Measurements from ENCODE around the gene NDRG4. TPM values are rescaled to one million over a fixed set of nuclear protein-coding genes. Genes with fewer than 3 reads are reported as not detected.

Gene NDRG4
- total RNA-seq, 1 experiment from 2014 or later, result 8.6 TPM

DNA sequence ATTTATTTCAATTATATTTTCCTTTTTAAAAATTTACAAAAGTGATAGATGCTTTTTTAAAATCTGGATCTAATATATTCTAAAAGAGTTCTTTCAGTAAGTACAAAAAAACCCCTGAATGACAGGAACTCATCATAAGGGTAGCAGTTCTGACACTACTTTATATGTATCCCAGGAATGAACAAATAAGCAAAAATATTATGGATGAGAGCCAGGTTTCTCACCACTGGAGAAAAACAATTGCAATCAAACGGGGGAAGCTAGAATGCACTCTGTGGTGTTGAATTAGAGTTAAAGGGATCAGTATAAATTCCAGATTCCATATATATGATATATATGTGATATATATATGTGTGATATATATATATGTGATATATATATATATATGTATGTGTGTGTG lies 23.2 kb upstream of the NDRG4 start:
- intact Hi-C loops (cut with micrococcal nuclease), result no loop called here
- CTCF ChIA-PET, result no interaction called here
- BruUV-seq (replicated peaks), result no TSS peak
- no peak overlapping the region for H3K4me2 ChIP-seq (ENCODE audit: low read length)
- H3K79me2 ChIP-seq (ENCODE audit: insufficient read depth, low read length), result no peaks in the 10 kb centered on the region
- no peak overlapping the region for H3K27ac ChIP-seq (ENCODE audit: low read depth, low read length)
- H3K36me3 ChIP-seq (ENCODE audit: control insufficient read depth in 1 of 2, insufficient read depth in 2 of 2, low read length in 2 of 2), result no peaks in the 10 kb centered on the region
- H2AFZ ChIP-seq (ENCODE audit: low read depth, low read length, poor library complexity, severe bottlenecking), result no peak overlapping the region
- H3K4me1 ChIP-seq (ENCODE audit: control insufficient read depth in 1 of 2, insufficient read depth in 2 of 2, low read length in 2 of 2), result no peaks in the 10 kb centered on the region
- no peaks in the 10 kb centered on the region for H3K9me2 ChIP-seq (ENCODE audit: insufficient read depth)
- H3K27me3 ChIP-seq (ENCODE audit: insufficient read depth, low read length), result no peaks in the 10 kb centered on the region
- no peak for DNase-seq (ENCODE audit: low read depth, low spot score)
- H3K9me3 ChIP-seq (ENCODE audit: control insufficient read depth in 1 of 2, insufficient read depth in 1 of 2, low read depth in 1 of 2, low read length in 2 of 2), result no peaks in the 10 kb centered on the region
- TF ChIP-seq EZH2 (IDR thresholded peaks at IDR 0.05) (no peak), CBX3 (IDR thresholded peaks at IDR 0.05; ENCODE audit: low read depth) (no peak), FOSL1 (IDR thresholded peaks at IDR 0.05; ENCODE audit: low read depth) (no peak)
- no peaks in the 10 kb centered on the region for H4K20me1 ChIP-seq (ENCODE audit: insufficient read depth)
- no peak overlapping the region for H3K4me3 ChIP-seq (replicated peaks in 1 of 2; ENCODE audit: low read depth in 1 of 2, low read length in 2 of 2)
- no peak overlapping the region for H3K9ac ChIP-seq (ENCODE audit: low read length)
- no peak for ATAC-seq
- POLR2A ChIA-PET, result no interaction called here
- RAD21 ChIA-PET (ENCODE audit: low non-redundant PET in 1 of 2, low total read pairs in 2 of 2, uncharacterized antibody in 2 of 2, unreplicated experiment in 2 of 2), result no interaction called here

DNA sequence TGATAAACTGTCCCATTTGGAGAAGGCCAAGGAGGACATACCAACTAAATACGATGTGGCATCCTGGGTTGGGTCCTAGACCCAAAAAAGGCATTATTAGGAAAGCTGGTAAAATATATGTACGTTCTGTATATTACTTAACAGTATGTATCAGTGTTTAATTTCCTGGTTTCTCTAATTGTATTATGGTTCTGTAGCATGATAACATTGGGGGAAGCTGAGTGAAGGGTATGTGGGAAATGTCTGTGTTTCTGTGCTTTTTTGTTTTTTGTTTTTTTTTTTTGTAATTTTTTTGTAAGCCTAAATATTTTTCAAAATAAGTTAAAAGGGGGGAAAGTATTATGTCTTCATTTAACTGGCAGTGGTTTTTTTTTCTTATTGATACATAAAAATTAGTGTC lies 21.5 kb upstream of the NDRG4 start:
- ATAC-seq (no peak), DNase-seq (ENCODE audit: low read depth, low spot score) (no peak)
- Histone ChIP-seq H3K27me3 (ENCODE audit: insufficient read depth, low read length) (no peaks in the 10 kb centered on the region), H3K9ac (ENCODE audit: low read length) (no peak overlapping the region), H3K27ac (ENCODE audit: low read depth, low read length) (no peak overlapping the region), H3K4me2 (ENCODE audit: low read length) (no peak overlapping the region), H3K4me3 (replicated peaks in 1 of 2; ENCODE audit: low read depth in 1 of 2, low read length in 2 of 2) (no peak overlapping the region), H3K4me1 (ENCODE audit: control insufficient read depth in 1 of 2, insufficient read depth in 2 of 2, low read length in 2 of 2) (no peaks in the 10 kb centered on the region), H2AFZ (ENCODE audit: low read depth, low read length, poor library complexity, severe bottlenecking) (no peak overlapping the region), H3K9me2 (ENCODE audit: insufficient read depth) (no peaks in the 10 kb centered on the region), H3K36me3 (ENCODE audit: control insufficient read depth in 1 of 2, insufficient read depth in 2 of 2, low read length in 2 of 2) (no peaks in the 10 kb centered on the region), H3K9me3 (ENCODE audit: control insufficient read depth in 1 of 2, insufficient read depth in 1 of 2, low read depth in 1 of 2, low read length in 2 of 2) (no peaks in the 10 kb centered on the region), H4K20me1 (ENCODE audit: insufficient read depth) (no peaks in the 10 kb centered on the region), H3K79me2 (ENCODE audit: insufficient read depth, low read length) (no peaks in the 10 kb centered on the region)
- CTCF ChIA-PET, result no interaction called here
- RAD21 ChIA-PET (ENCODE audit: low non-redundant PET in 1 of 2, low total read pairs in 2 of 2, uncharacterized antibody in 2 of 2, unreplicated experiment in 2 of 2), result no interaction called here
- intact Hi-C loops (cut with micrococcal nuclease), result no loop called here
- TF ChIP-seq ELF1 (IDR thresholded peaks at IDR 0.05; ENCODE audit: borderline replicate concordance, low read depth) (no peak), TCF7L2 (IDR thresholded peaks at IDR 0.05; ENCODE audit: borderline replicate concordance, extremely low read depth, insufficient read depth, insufficient read length) (no peak), JUND (IDR thresholded peaks at IDR 0.05) (no peak), YY1 (IDR thresholded peaks at IDR 0.05; ENCODE audit: extremely low read depth, insufficient replicate concordance, low read depth, low read length) (no peak), SP1 (IDR thresholded peaks at IDR 0.05; ENCODE audit: low read depth) (no peak), ZFX (IDR thresholded peaks at IDR 0.05) (no peak), SIN3A (IDR thresholded peaks at IDR 0.05; ENCODE audit: low read depth) (no peak), FOSL1 (IDR thresholded peaks at IDR 0.05; ENCODE audit: low read depth) (no peak), CBX3 (IDR thresholded peaks at IDR 0.05; ENCODE audit: low read depth) (no peak), POLR2A (IDR thresholded peaks at IDR 0.05; ENCODE audit: borderline replicate concordance, extremely low read depth, insufficient read depth, insufficient read length) (no peak), EGR1 (IDR thresholded peaks at IDR 0.05; ENCODE audit: low read depth) (no peak), SRF (IDR thresholded peaks at IDR 0.05; ENCODE audit: low read depth) (no peak), CEBPB (IDR thresholded peaks at IDR 0.05; ENCODE audit: low read depth) (no peak)
- TF ChIP-seq, protein P1, sequence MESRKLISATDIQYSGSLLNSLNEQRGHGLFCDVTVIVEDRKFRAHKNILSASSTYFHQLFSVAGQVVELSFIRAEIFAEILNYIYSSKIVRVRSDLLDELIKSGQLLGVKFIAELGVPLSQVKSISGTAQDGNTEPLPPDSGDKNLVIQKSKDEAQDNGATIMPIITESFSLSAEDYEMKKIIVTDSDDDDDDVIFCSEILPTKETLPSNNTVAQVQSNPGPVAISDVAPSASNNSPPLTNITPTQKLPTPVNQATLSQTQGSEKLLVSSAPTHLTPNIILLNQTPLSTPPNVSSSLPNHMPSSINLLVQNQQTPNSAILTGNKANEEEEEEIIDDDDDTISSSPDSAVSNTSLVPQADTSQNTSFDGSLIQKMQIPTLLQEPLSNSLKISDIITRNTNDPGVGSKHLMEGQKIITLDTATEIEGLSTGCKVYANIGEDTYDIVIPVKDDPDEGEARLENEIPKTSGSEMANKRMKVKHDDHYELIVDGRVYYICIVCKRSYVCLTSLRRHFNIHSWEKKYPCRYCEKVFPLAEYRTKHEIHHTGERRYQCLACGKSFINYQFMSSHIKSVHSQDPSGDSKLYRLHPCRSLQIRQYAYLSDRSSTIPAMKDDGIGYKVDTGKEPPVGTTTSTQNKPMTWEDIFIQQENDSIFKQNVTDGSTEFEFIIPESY (IDR thresholded peaks at IDR 0.05; ENCODE audit: extremely low read depth, insufficient replicate concordance, low read length), result no peak
- TF ChIP-seq, protein P2, sequence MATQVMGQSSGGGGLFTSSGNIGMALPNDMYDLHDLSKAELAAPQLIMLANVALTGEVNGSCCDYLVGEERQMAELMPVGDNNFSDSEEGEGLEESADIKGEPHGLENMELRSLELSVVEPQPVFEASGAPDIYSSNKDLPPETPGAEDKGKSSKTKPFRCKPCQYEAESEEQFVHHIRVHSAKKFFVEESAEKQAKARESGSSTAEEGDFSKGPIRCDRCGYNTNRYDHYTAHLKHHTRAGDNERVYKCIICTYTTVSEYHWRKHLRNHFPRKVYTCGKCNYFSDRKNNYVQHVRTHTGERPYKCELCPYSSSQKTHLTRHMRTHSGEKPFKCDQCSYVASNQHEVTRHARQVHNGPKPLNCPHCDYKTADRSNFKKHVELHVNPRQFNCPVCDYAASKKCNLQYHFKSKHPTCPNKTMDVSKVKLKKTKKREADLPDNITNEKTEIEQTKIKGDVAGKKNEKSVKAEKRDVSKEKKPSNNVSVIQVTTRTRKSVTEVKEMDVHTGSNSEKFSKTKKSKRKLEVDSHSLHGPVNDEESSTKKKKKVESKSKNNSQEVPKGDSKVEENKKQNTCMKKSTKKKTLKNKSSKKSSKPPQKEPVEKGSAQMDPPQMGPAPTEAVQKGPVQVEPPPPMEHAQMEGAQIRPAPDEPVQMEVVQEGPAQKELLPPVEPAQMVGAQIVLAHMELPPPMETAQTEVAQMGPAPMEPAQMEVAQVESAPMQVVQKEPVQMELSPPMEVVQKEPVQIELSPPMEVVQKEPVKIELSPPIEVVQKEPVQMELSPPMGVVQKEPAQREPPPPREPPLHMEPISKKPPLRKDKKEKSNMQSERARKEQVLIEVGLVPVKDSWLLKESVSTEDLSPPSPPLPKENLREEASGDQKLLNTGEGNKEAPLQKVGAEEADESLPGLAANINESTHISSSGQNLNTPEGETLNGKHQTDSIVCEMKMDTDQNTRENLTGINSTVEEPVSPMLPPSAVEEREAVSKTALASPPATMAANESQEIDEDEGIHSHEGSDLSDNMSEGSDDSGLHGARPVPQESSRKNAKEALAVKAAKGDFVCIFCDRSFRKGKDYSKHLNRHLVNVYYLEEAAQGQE (IDR thresholded peaks at IDR 0.05; ENCODE audit: low read depth), result no peak
- TF ChIP-seq, protein P3, sequence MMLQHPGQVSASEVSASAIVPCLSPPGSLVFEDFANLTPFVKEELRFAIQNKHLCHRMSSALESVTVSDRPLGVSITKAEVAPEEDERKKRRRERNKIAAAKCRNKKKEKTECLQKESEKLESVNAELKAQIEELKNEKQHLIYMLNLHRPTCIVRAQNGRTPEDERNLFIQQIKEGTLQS (IDR thresholded peaks at IDR 0.05), result no peak
- POLR2A ChIA-PET, result no interaction called here
- BruUV-seq (replicated peaks), result no TSS peak

Measured in HCT116 (cell line).